A549 (cell line): ENCODE measurements around the gene ANKRD13C. TPM values are rescaled to one million over a fixed set of nuclear protein-coding genes. Genes with fewer than 3 reads are reported as not detected.

Experiments used
- ATAC-seq, 2 experiments: fragments of 200-7000 bp in 1 of 2; fragments of >200 bp in 1 of 2; cut with Nextera tagmentation in 1 of 2; cut with Tn5 transposase in 1 of 2; 3 replicates each; pipeline versions ENCODE4 v1.8.0 to v1.9.1; 2018 to 2020; ENCODE audit warnings: mild to moderate bottlenecking in 1 of 2, moderate library complexity in 1 of 2
- CTCF ChIA-PET: fragments of 300-600 bp; sonication (Branson Sonifier 250); formaldehyde crosslinking; extraction: SDS; loops from one replicate; lab custom pipeline; 2021; ENCODE audit warnings: antibody characterized with exemption, inconsistent platforms; lab: Yijun Ruan, JAX
- POLR2A ChIA-PET: fragments of 350-600 bp; formaldehyde crosslinking; extraction: SDS; loops from one replicate; lab custom pipeline; 2021; ENCODE audit warnings: antibody characterized with exemption, inconsistent platforms; lab: Yijun Ruan, JAX
- DNase-seq, 2 experiments: peaks; one replicate each; pipeline versions ENCODE4 v3.0.0 to v3.0.0-alpha.2; 2011 to 2016; ENCODE audit warnings: low read depth in 1 of 2, low spot score in 1 of 2
- FAIRE-seq: peaks from 2 replicates; lab custom pipeline; 2011; peaks lifted over from hg19 to GRCh38; lab: Jason Lieb, UNC
- H3K27ac ChIP-seq, 2 experiments: fragments of >200 bp; sonication (Bioruptor Twin); formaldehyde crosslinking; 3 replicates each; pipeline ENCODE4 v1.5.1; 2016 to 2017
- H3K4me1 ChIP-seq: fragments of >200 bp; sonication (Bioruptor Twin); formaldehyde crosslinking; 3 replicates; pipeline ENCODE4 v1.6.1; 2016
- H3K4me2 ChIP-seq: fragments of >200 bp; sonication (Bioruptor Twin); formaldehyde crosslinking; 3 replicates; pipeline ENCODE4 v1.6.1; 2016
- H3K4me3 ChIP-seq: fragments of >200 bp; sonication (Bioruptor Twin); formaldehyde crosslinking; 3 replicates; pipeline ENCODE4 v1.5.1; 2016
- H3K9me3 ChIP-seq: fragments of >200 bp; sonication (Bioruptor Twin); formaldehyde crosslinking; 3 replicates; pipeline ENCODE4 v1.6.1; 2016
- ATOH8 ChIP-seq: fragments of 250-450 bp; sonication (Bioruptor Pico); IDR thresholded peaks from 2 replicates; pipeline ENCODE4 v1.5.0; 2020; ENCODE audit warnings: low read depth, mild to moderate bottlenecking, moderate library complexity
- BCL3 ChIP-seq: fragments of >200 bp; sonication (Bioruptor Twin); formaldehyde crosslinking; IDR thresholded peaks from 3 replicates; pipeline ENCODE4 v1.6.1; 2016
- CHD2 ChIP-seq: fragments of 150-350 bp; IDR thresholded peaks from 2 replicates; pipeline ENCODE4 v1.6.1; 2014; ENCODE audit warnings: low read length; ENCODE audit not compliant: partially characterized antibody
- E2F6 ChIP-seq: IDR thresholded peaks from 2 replicates; pipeline ENCODE4 v1.6.1; 2012; ENCODE audit warnings: low read depth, borderline replicate concordance
- FOSB ChIP-seq: fragments of 250-450 bp; sonication (Bioruptor Pico); IDR thresholded peaks from 2 replicates; pipeline ENCODE4 v1.5.0; 2020; ENCODE audit warnings: mild to moderate bottlenecking, moderate library complexity
- FOSL2 ChIP-seq, 2 experiments: fragments of 450-650 bp in 1 of 2; fragments of >200 bp in 1 of 2; sonication (Bioruptor Twin) in 1 of 2; formaldehyde crosslinking; IDR thresholded peaks; 2 replicates each; pipeline versions ENCODE4 v1.5.0 to v1.6.1; 2016 to 2020; ENCODE audit warnings: mild to moderate bottlenecking in 1 of 2, moderate library complexity in 1 of 2
- FOXS1 ChIP-seq: fragments of 250-450 bp; sonication (Bioruptor Pico); IDR thresholded peaks from 2 replicates; pipeline ENCODE4 v1.5.0; 2020; ENCODE audit warnings: mild to moderate bottlenecking, moderate library complexity
- GATA3 ChIP-seq: IDR thresholded peaks from 2 replicates; pipeline ENCODE4 v1.6.1; 2012; ENCODE audit warnings: borderline replicate concordance
- HOXA7 ChIP-seq: fragments of 250-450 bp; sonication (Bioruptor Pico); IDR thresholded peaks from 2 replicates; pipeline ENCODE4 v1.5.0; 2020; ENCODE audit warnings: mild to moderate bottlenecking, moderate library complexity
- JUN ChIP-seq, 2 experiments: fragments of >200 bp; sonication (Bioruptor Twin); formaldehyde crosslinking; IDR thresholded peaks; 2 replicates in 1 of 2; 3 replicates in 1 of 2; pipeline ENCODE4 v1.6.1; 2016 to 2017
- JUNB ChIP-seq: fragments of >200 bp; sonication (Bioruptor Twin); formaldehyde crosslinking; IDR thresholded peaks from 2 replicates; pipeline ENCODE4 v1.6.1; 2016
- KDM1A ChIP-seq: fragments of 200-600 bp; sonication (generic); IDR thresholded peaks from 2 replicates; pipeline ENCODE4 v1.6.1; 2016; ENCODE audit warnings: low read depth, mild to moderate bottlenecking
- KDM5A ChIP-seq: fragments of 200-600 bp; sonication (generic); IDR thresholded peaks from 2 replicates; pipeline ENCODE4 v1.6.1; 2016; ENCODE audit warnings: antibody characterized with exemption, mild to moderate bottlenecking
- MAZ ChIP-seq: fragments of 150-350 bp; IDR thresholded peaks from 2 replicates; pipeline ENCODE4 v1.6.1; 2014; ENCODE audit warnings: antibody characterized with exemption, low read depth, low read length, borderline replicate concordance
- NPAS2 ChIP-seq: fragments of 250-450 bp; sonication (Bioruptor Pico); IDR thresholded peaks from 2 replicates; pipeline ENCODE4 v1.8.0; 2022; ENCODE audit warnings: mild to moderate bottlenecking, moderate library complexity, borderline replicate concordance
- RCOR1 ChIP-seq: fragments of 150-350 bp; IDR thresholded peaks from 2 replicates; pipeline ENCODE4 v1.6.1; 2014; ENCODE audit warnings: antibody characterized with exemption, low read length, low read depth
- RFX5 ChIP-seq: fragments of 450-650 bp; IDR thresholded peaks from 2 replicates; pipeline ENCODE4 v1.7.1; 2014; ENCODE audit warnings: antibody characterized with exemption, mild to moderate bottlenecking, moderate library complexity
- TFCP2L1 ChIP-seq: fragments of 250-450 bp; sonication (Bioruptor Pico); IDR thresholded peaks from 2 replicates; pipeline ENCODE4 v1.5.0; 2021; ENCODE audit warnings: mild to moderate bottlenecking
- ZFP36 ChIP-seq: fragments of 450-650 bp; IDR thresholded peaks from 2 replicates; pipeline ENCODE4 v1.6.1; 2014; ENCODE audit warnings: borderline replicate concordance; ENCODE audit not compliant: partially characterized antibody
- ZSCAN20 ChIP-seq: fragments of 250-450 bp; sonication (Bioruptor Pico); IDR thresholded peaks from 2 replicates; pipeline ENCODE4 v1.8.0; 2022; ENCODE audit warnings: mild to moderate bottlenecking, moderate library complexity
- WGBS: methylation state at CpG from one replicate; pipeline ENCODE4 v1.1.6; 2017; ENCODE audit errors: missing lambda C conversion rate; 5-methylcytosine and 5-hydroxymethylcytosine counted together
- polyA plus RNA-seq, 4 experiments: library from polyadenylated mRNA; depleted of rRNA in 3 of 4; stranded (reverse); fragments of >200 nt; fragmentation: RNase III in 1 of 4; extraction: RNeasy Plus Mini Kit Qiagen cat#74134 plus additional on column Dnase treatment in 1 of 4; gene quantifications; 2 replicates in 3 of 4; 3 replicates in 1 of 4; pipeline ENCODE4 v1.2.3, GENCODE V29; 2011 to 2017

ANKRD13C gene
- polyA plus RNA-seq, 2 of the 4 experiments (the other 2 are of a cell fraction): 8.1 to 12.5 TPM

- no peak for TF ChIP-seq KDM1A
- no peak for TF ChIP-seq CHD2
- TF ChIP-seq FOSL2 (IDR thresholded peaks at IDR 0.05): no peak
- no peak for TF ChIP-seq FOSL2 (CRISPR knock-in tag; IDR thresholded peaks at IDR 0.05)
- TF ChIP-seq JUN (IDR thresholded peaks at IDR 0.05): no peak
- TF ChIP-seq ZFP36: no peak
- no peak for TF ChIP-seq BCL3
- no peak for TF ChIP-seq HOXA7 (CRISPR knock-in tag)
- no peak for TF ChIP-seq MAZ
- TF ChIP-seq RCOR1: no peak
- no peak for TF ChIP-seq ZSCAN20 (CRISPR knock-in tag)
- TF ChIP-seq KDM5A: no peak
These were observed 45.8 kb upstream of the ANKRD13C start (continued) for GRCh38 chr1:70400335-70400734.

GRCh38 chr1:70397013-70397412 lies 42.5 kb upstream of the ANKRD13C start:
- no peak overlapping the region for H3K27ac ChIP-seq
- ChIA-PET POLR2A (no interaction called here), CTCF (no interaction called here)
- no peaks in the 10 kb centered on the region for H3K4me1 ChIP-seq
- DNase-seq: no peak
- 61% methylated on average over 7 of the region's 7 CpGs for WGBS
- TF ChIP-seq ZSCAN20 (CRISPR knock-in tag): no peak
- TF ChIP-seq ZFP36: no peak
- no peak for TF ChIP-seq ATOH8
- no peak for TF ChIP-seq BCL3
- no peak for TF ChIP-seq E2F6
- TF ChIP-seq FOSL2 (IDR thresholded peaks at IDR 0.05): no peak
- TF ChIP-seq FOSL2 (CRISPR knock-in tag; IDR thresholded peaks at IDR 0.05): no peak
- no peak for TF ChIP-seq FOXS1 (CRISPR knock-in tag)
- ATAC-seq: no peak
- FAIRE-seq: no peak
- no peak overlapping the region for H3K4me3 ChIP-seq
- no peaks in the 10 kb centered on the region for H3K9me3 ChIP-seq
- no peak overlapping the region for H3K4me2 ChIP-seq

- H3K4me3 ChIP-seq: no peak overlapping the region
- no peak overlapping the region for H3K4me2 ChIP-seq
- ChIA-PET CTCF (no interaction called here), POLR2A (no interaction called here)
- DNase-seq: no peak
- no peak for ATAC-seq
- WGBS: 22% methylated on average over 2 of the region's 2 CpGs
- no peak for FAIRE-seq
- no peaks in the 10 kb centered on the region for H3K9me3 ChIP-seq
- TF ChIP-seq RFX5 (no peak), GATA3 (no peak), JUNB (no peak), NPAS2 (no peak), FOSB (no peak), TFCP2L1 (CRISPR knock-in tag) (no peak)
- no peaks in the 10 kb centered on the region for H3K4me1 ChIP-seq
- H3K27ac ChIP-seq: no peak overlapping the region
These were observed 42.1 kb upstream of the ANKRD13C start for GRCh38 chr1:70396607-70397006.
